ENCODE results near the gene KCNQ1. TPM values are rescaled to one million over a fixed set of nuclear protein-coding genes. Genes with fewer than 3 reads are reported as not detected.

Gene KCNQ1
- total RNA-seq, 5 donors from 2014 or later (not counting 1 experiment from before 2014, with no cell fraction given): 20.9 to 32.9 (median 24.0) TPM

GRCh38 chr11:2553198-2553597 lies 108.4 kb downstream of the KCNQ1 start:
- Histone ChIP-seq H3K27ac (ENCODE audit: low read length) (no peak overlapping the region), H3K4me3 (ENCODE audit: control insufficient read depth in 1 of 2, extremely low read depth in 1 of 2, low read length in 1 of 2) (no peak overlapping the region), H3K9me3 (no peaks in the 10 kb centered on the region), H3K27me3 (replicated peaks in 1 of 2; ENCODE audit: control insufficient read depth in 2 of 2, extremely low read depth in 1 of 2, insufficient read depth in 2 of 2, low read length in 1 of 2) (peaks cover 0 to 6% of the 10 kb centered on the region in 2 experiments), H3K36me3 (ENCODE audit: control insufficient read depth in 2 of 2, extremely low read depth in 1 of 2, insufficient read depth in 1 of 2, low read length in 1 of 2) (no peaks in the 10 kb centered on the region), H3K4me1 (ENCODE audit: control insufficient read depth in 1 of 2, extremely low read depth in 1 of 2, insufficient read depth in 2 of 2, low read length in 2 of 2) (peaks cover 0 to 2% of the 10 kb centered on the region in 2 experiments)
- WGBS (ENCODE audit: insufficient coverage): no CpG with 5 or more reads among the region's 2 CpGs
- no peak for ATAC-seq (replicated peaks in 1 of 4)
- ChIA-PET POLR2A (no interaction called here), CTCF (no interaction called here)
- no peaks in the 10 kb centered on the region for H3K9me3 Mint-ChIP-seq
- H3K4me3 Mint-ChIP-seq: no peak overlapping the region
- peaks cover 4 to 25% (median 14%) of the 10 kb centered on the region in 3 donors for H3K4me1 Mint-ChIP-seq
- H3K36me3 Mint-ChIP-seq: peaks cover 8% of the 10 kb centered on the region
- H3K27ac Mint-ChIP-seq: no peak overlapping the region
- no peak for DNase-seq
- no peaks in the 10 kb centered on the region for H3K27me3 Mint-ChIP-seq

- Histone ChIP-seq H3K4me3 (ENCODE audit: control insufficient read depth in 1 of 2, extremely low read depth in 1 of 2, low read length in 1 of 2) (no peak overlapping the region), H3K36me3 (ENCODE audit: control insufficient read depth in 2 of 2, extremely low read depth in 1 of 2, insufficient read depth in 1 of 2, low read length in 1 of 2) (no peaks in the 10 kb centered on the region), H3K4me1 (ENCODE audit: control insufficient read depth in 1 of 2, extremely low read depth in 1 of 2, insufficient read depth in 2 of 2, low read length in 2 of 2) (peaks cover 0 to 7% of the 10 kb centered on the region in 2 experiments), H3K27me3 (replicated peaks in 1 of 2; ENCODE audit: control insufficient read depth in 2 of 2, extremely low read depth in 1 of 2, insufficient read depth in 2 of 2, low read length in 1 of 2) (peaks cover 0 to 6% of the 10 kb centered on the region in 2 experiments), H3K27ac (ENCODE audit: low read length) (no peak overlapping the region), H3K9me3 (no peaks in the 10 kb centered on the region)
- POLR2A ChIA-PET: no interaction called here
- CTCF ChIA-PET: no interaction called here
- Mint-ChIP-seq H3K9me3 (no peaks in the 10 kb centered on the region), H3K36me3 (peaks cover 8% of the 10 kb centered on the region), H3K27me3 (no peaks in the 10 kb centered on the region), H3K4me1 (peaks cover 4 to 25% (median 16%) of the 10 kb centered on the region in 3 donors), H3K4me3 (no peak overlapping the region), H3K27ac (no peak overlapping the region)
- DNase-seq (no peak), ATAC-seq (replicated peaks in 1 of 4) (no peak)
- WGBS (ENCODE audit: insufficient coverage): 88% methylated on average over 9 of the region's 9 CpGs
These were observed 109.1 kb downstream of the KCNQ1 start for GRCh38 chr11:2553886-2554285.

- Mint-ChIP-seq H3K36me3 (peaks cover 8% of the 10 kb centered on the region), H3K27me3 (no peaks in the 10 kb centered on the region), H3K4me3 (no peak overlapping the region), H3K27ac (no peak overlapping the region), H3K4me1 (peaks cover 4 to 25% (median 16%) of the 10 kb centered on the region in 3 donors), H3K9me3 (no peaks in the 10 kb centered on the region)
- H3K4me1 ChIP-seq (ENCODE audit: control insufficient read depth in 1 of 2, extremely low read depth in 1 of 2, insufficient read depth in 2 of 2, low read length in 2 of 2): peaks cover 0 to 14% of the 10 kb centered on the region in 2 experiments
- H3K27ac ChIP-seq (ENCODE audit: low read length): no peak overlapping the region
- ATAC-seq (replicated peaks in 1 of 4) (no peak), DNase-seq (peak in 1 of 35 experiments; percentile 1)
- CTCF ChIA-PET: no interaction called here
- 92% methylated on average over 14 of the region's 16 CpGs for WGBS (ENCODE audit: insufficient coverage)
- H3K4me3 ChIP-seq (ENCODE audit: control insufficient read depth in 1 of 2, extremely low read depth in 1 of 2, low read length in 1 of 2): no peak overlapping the region
- no peaks in the 10 kb centered on the region for H3K36me3 ChIP-seq (ENCODE audit: control insufficient read depth in 2 of 2, extremely low read depth in 1 of 2, insufficient read depth in 1 of 2, low read length in 1 of 2)
- H3K9me3 ChIP-seq: no peaks in the 10 kb centered on the region
- H3K27me3 ChIP-seq (replicated peaks in 1 of 2; ENCODE audit: control insufficient read depth in 2 of 2, extremely low read depth in 1 of 2, insufficient read depth in 2 of 2, low read length in 1 of 2): peaks cover 0 to 4% of the 10 kb centered on the region in 2 experiments
- POLR2A ChIA-PET: no interaction called here
These were observed 109.8 kb downstream of the KCNQ1 start for GRCh38 chr11:2554338-2555207.

GRCh38 chr11:2555336-2555735 lies 110.5 kb downstream of the KCNQ1 start:
- Histone ChIP-seq H3K4me3 (ENCODE audit: control insufficient read depth in 1 of 2, extremely low read depth in 1 of 2, low read length in 1 of 2) (no peak overlapping the region), H3K36me3 (ENCODE audit: control insufficient read depth in 2 of 2, extremely low read depth in 1 of 2, insufficient read depth in 1 of 2, low read length in 1 of 2) (no peaks in the 10 kb centered on the region), H3K4me1 (ENCODE audit: control insufficient read depth in 1 of 2, extremely low read depth in 1 of 2, insufficient read depth in 2 of 2, low read length in 2 of 2) (peaks cover 0 to 17% of the 10 kb centered on the region in 2 experiments), H3K27ac (ENCODE audit: low read length) (no peak overlapping the region), H3K27me3 (replicated peaks in 1 of 2; ENCODE audit: control insufficient read depth in 2 of 2, extremely low read depth in 1 of 2, insufficient read depth in 2 of 2, low read length in 1 of 2) (no peaks in the 10 kb centered on the region), H3K9me3 (no peaks in the 10 kb centered on the region)
- no peak overlapping the region for H3K4me3 Mint-ChIP-seq
- CTCF ChIA-PET: no interaction called here
- no peaks in the 10 kb centered on the region for H3K9me3 Mint-ChIP-seq
- H3K27me3 Mint-ChIP-seq: no peaks in the 10 kb centered on the region
- H3K36me3 Mint-ChIP-seq: peaks cover 8% of the 10 kb centered on the region
- ATAC-seq (replicated peaks in 1 of 4) (no peak), DNase-seq (peak in 1 of 35 experiments; percentile 2)
- WGBS (ENCODE audit: insufficient coverage): 90% methylated on average over 10 of the region's 11 CpGs
- POLR2A ChIA-PET: no interaction called here
- H3K27ac Mint-ChIP-seq: no peak overlapping the region
- H3K4me1 Mint-ChIP-seq: peaks cover 4 to 25% (median 16%) of the 10 kb centered on the region in 3 donors

GRCh38 chr11:2555891-2556290 lies 111.1 kb downstream of the KCNQ1 start:
- Mint-ChIP-seq H3K27ac (no peak overlapping the region), H3K4me1 (peaks cover 4 to 25% (median 16%) of the 10 kb centered on the region in 3 donors), H3K36me3 (peaks cover 8% of the 10 kb centered on the region), H3K9me3 (no peaks in the 10 kb centered on the region), H3K4me3 (no peak overlapping the region), H3K27me3 (no peaks in the 10 kb centered on the region)
- DNase-seq (no peak), ATAC-seq (replicated peaks in 1 of 4) (no peak)
- Histone ChIP-seq H3K9me3 (no peaks in the 10 kb centered on the region), H3K4me3 (ENCODE audit: control insufficient read depth in 1 of 2, extremely low read depth in 1 of 2, low read length in 1 of 2) (no peak overlapping the region), H3K4me1 (ENCODE audit: control insufficient read depth in 1 of 2, extremely low read depth in 1 of 2, insufficient read depth in 2 of 2, low read length in 2 of 2) (peaks cover 0 to 17% of the 10 kb centered on the region in 2 experiments), H3K27ac (ENCODE audit: low read length) (no peak overlapping the region), H3K36me3 (ENCODE audit: control insufficient read depth in 2 of 2, extremely low read depth in 1 of 2, insufficient read depth in 1 of 2, low read length in 1 of 2) (no peaks in the 10 kb centered on the region), H3K27me3 (replicated peaks in 1 of 2; ENCODE audit: control insufficient read depth in 2 of 2, extremely low read depth in 1 of 2, insufficient read depth in 2 of 2, low read length in 1 of 2) (no peaks in the 10 kb centered on the region)
- ChIA-PET POLR2A (no interaction called here), CTCF (no interaction called here)
- 53% methylated on average over 3 of the region's 12 CpGs for WGBS (ENCODE audit: insufficient coverage)

GRCh38 chr11:2557381-2557780 lies 112.6 kb downstream of the KCNQ1 start:
- POLR2A ChIA-PET: no interaction called here
- H3K27ac ChIP-seq (ENCODE audit: low read length): no peak overlapping the region
- Mint-ChIP-seq H3K4me1 (peaks cover 0 to 17% (median 12%) of the 10 kb centered on the region in 3 donors), H3K4me3 (no peak overlapping the region), H3K27ac (no peak overlapping the region), H3K9me3 (no peaks in the 10 kb centered on the region), H3K27me3 (no peaks in the 10 kb centered on the region), H3K36me3 (no peaks in the 10 kb centered on the region)
- no peaks in the 10 kb centered on the region for H3K36me3 ChIP-seq (ENCODE audit: control insufficient read depth in 2 of 2, extremely low read depth in 1 of 2, insufficient read depth in 1 of 2, low read length in 1 of 2)
- H3K4me1 ChIP-seq (ENCODE audit: control insufficient read depth in 1 of 2, extremely low read depth in 1 of 2, insufficient read depth in 2 of 2, low read length in 2 of 2): peaks cover 0 to 17% of the 10 kb centered on the region in 2 experiments
- CTCF ChIA-PET: no interaction called here
- H3K4me3 ChIP-seq (ENCODE audit: control insufficient read depth in 1 of 2, extremely low read depth in 1 of 2, low read length in 1 of 2): no peak overlapping the region
- no peaks in the 10 kb centered on the region for H3K27me3 ChIP-seq (replicated peaks in 1 of 2; ENCODE audit: control insufficient read depth in 2 of 2, extremely low read depth in 1 of 2, insufficient read depth in 2 of 2, low read length in 1 of 2)
- ATAC-seq (replicated peaks in 1 of 4): no peak
- H3K9me3 ChIP-seq: no peaks in the 10 kb centered on the region
- 97% methylated on average over 4 of the region's 4 CpGs for WGBS (ENCODE audit: insufficient coverage)
- no peak for DNase-seq

Data from T-cell (primary cell).